Trophoblast cell (in vitro differentiated cells and primary cell): ENCODE data around the gene KY.

Experiments
- DNase-seq, 2 donors: peaks; one replicate each; pipeline ENCODE4 v3.0.0-alpha.2; 2016
- H2AFZ ChIP-seq: 2 replicates; pipeline ENCODE4 v1.6.1; 2013; ENCODE audit warnings: low read length, moderate library complexity, mild to moderate bottlenecking; ENCODE audit not compliant: insufficient read depth, poor library complexity
- H2AK5ac ChIP-seq: 2 replicates; pipeline ENCODE4 v1.6.1; 2013; ENCODE audit warnings: mild to moderate bottlenecking, low read length
- H2BK120ac ChIP-seq: 2 replicates; pipeline ENCODE4 v1.6.1; 2013; ENCODE audit warnings: low read length, mild to moderate bottlenecking, moderate library complexity; ENCODE audit not compliant: insufficient read depth, poor library complexity
- H2BK12ac ChIP-seq: 2 replicates; pipeline ENCODE4 v1.6.1; 2013; ENCODE audit warnings: mild to moderate bottlenecking, low read length, moderate library complexity
- H2BK5ac ChIP-seq: 2 replicates; pipeline ENCODE4 v1.6.1; 2013; ENCODE audit warnings: low read length, low read depth, moderate library complexity, mild to moderate bottlenecking; ENCODE audit not compliant: poor library complexity
- H3K14ac ChIP-seq: 2 replicates; pipeline ENCODE4 v1.6.1; 2013; ENCODE audit warnings: mild to moderate bottlenecking, low read length
- H3K18ac ChIP-seq: 2 replicates; pipeline ENCODE4 v1.6.1; 2013; ENCODE audit warnings: mild to moderate bottlenecking, low read length
- H3K23ac ChIP-seq: 2 replicates; pipeline ENCODE4 v1.6.1; 2013; ENCODE audit warnings: low read length
- H3K27ac ChIP-seq: 2 replicates; pipeline ENCODE4 v1.5.1; 2013; ENCODE audit warnings: low read depth, mild to moderate bottlenecking, inconsistent platforms, low read length, moderate library complexity
- H3K27me3 ChIP-seq: 2 replicates; pipeline ENCODE4 v1.6.1; 2013; ENCODE audit warnings: inconsistent platforms, mild to moderate bottlenecking, low read length, moderate library complexity; ENCODE audit not compliant: insufficient read depth
- H3K36me3 ChIP-seq, 2 experiments: 1 replicate in 1 of 2; 2 replicates in 1 of 2; pipeline ENCODE4 v1.6.1; 2013; ENCODE audit warnings: low read length in 2 of 2, mild to moderate bottlenecking in 2 of 2, moderate library complexity in 1 of 2; ENCODE audit not compliant: insufficient read depth in 2 of 2, control insufficient read depth in 1 of 2
- H3K4ac ChIP-seq: 2 replicates; pipeline ENCODE4 v1.6.1; 2013; ENCODE audit warnings: low read depth, mild to moderate bottlenecking, low read length, moderate library complexity
- H3K4me1 ChIP-seq, 2 experiments: 1 replicate in 1 of 2; 2 replicates in 1 of 2; pipeline ENCODE4 v1.6.1; 2013; ENCODE audit warnings: low read length in 2 of 2, mild to moderate bottlenecking in 2 of 2, moderate library complexity in 1 of 2; ENCODE audit not compliant: insufficient read depth in 2 of 2, control insufficient read depth in 1 of 2
- H3K4me2 ChIP-seq: 2 replicates; pipeline ENCODE4 v1.6.1; 2013; ENCODE audit warnings: inconsistent platforms, mild to moderate bottlenecking, low read length, moderate library complexity
- H3K4me3 ChIP-seq: 2 replicates; pipeline ENCODE4 v1.5.1; 2013; ENCODE audit warnings: mild to moderate bottlenecking, low read depth, low read length, inconsistent platforms
- H3K79me1 ChIP-seq: one replicate; pipeline ENCODE4 v1.6.1; 2013; ENCODE audit warnings: low read length
- H3K79me2 ChIP-seq: 2 replicates; pipeline ENCODE4 v1.6.1; 2013; ENCODE audit warnings: low read length, mild to moderate bottlenecking; ENCODE audit not compliant: control insufficient read depth, insufficient read depth, poor library complexity
- H3K9ac ChIP-seq: 2 replicates; pipeline ENCODE4 v1.6.1; 2013; ENCODE audit warnings: mild to moderate bottlenecking, low read length
- H3K9me3 ChIP-seq: 2 replicates; pipeline ENCODE4 v1.6.1; 2013; ENCODE audit warnings: low read depth, mild to moderate bottlenecking, control low read depth, inconsistent platforms, low read length; ENCODE audit not compliant: insufficient read depth
- H4K12ac ChIP-seq: 2 replicates; pipeline ENCODE4 v1.6.1; 2013; ENCODE audit warnings: low read depth, mild to moderate bottlenecking, low read length, moderate library complexity
- H4K8ac ChIP-seq: 2 replicates; pipeline ENCODE4 v1.6.1; 2013; ENCODE audit warnings: low read depth, mild to moderate bottlenecking, low read length, moderate library complexity
- H4K91ac ChIP-seq: one replicate; pipeline ENCODE4 v1.6.1; 2013; ENCODE audit warnings: low read depth, mild to moderate bottlenecking, low read length, moderate library complexity
- WGBS: extraction: QIAGEN DNeasy Blood & Tissue Kit; methylation state at CpG from one replicate; pipeline ENCODE4 v1.1.7; 2013; ENCODE audit warnings: missing lambda C conversion rate; ENCODE audit not compliant: insufficient read length, insufficient coverage; ENCODE audit errors: extremely low coverage; 5-methylcytosine and 5-hydroxymethylcytosine counted together

Gene KY

GRCh38 chr3:134613006-134613520 lies 37.8 kb downstream of the KY start:
- Histone ChIP-seq H3K79me2 (no peaks in the 10 kb centered on the region), H2AK5ac (no peak overlapping the region), H3K27me3 (no peaks in the 10 kb centered on the region), H3K4ac (no peak overlapping the region), H3K4me3 (no peak overlapping the region), H3K23ac (no peak overlapping the region), H3K9ac (no peak overlapping the region), H2BK120ac (no peak overlapping the region), H2BK5ac (no peak overlapping the region), H3K9me3 (no peaks in the 10 kb centered on the region), H4K8ac (no peak overlapping the region), H3K79me1 (no peaks in the 10 kb centered on the region), H3K18ac (no peak overlapping the region), H3K36me3 (no peaks in the 10 kb centered on the region), H3K4me1 (no peaks in the 10 kb centered on the region), H3K14ac (no peak overlapping the region), H2BK12ac (no peak overlapping the region), H3K4me2 (no peak overlapping the region), H4K12ac (no peak overlapping the region), H3K27ac (no peak overlapping the region), H4K91ac (no peak overlapping the region), H2AFZ (no peak overlapping the region)
- no CpG with 5 or more reads among the region's 6 CpGs for WGBS
- no peak for DNase-seq

- no peaks in the 10 kb centered on the region for H3K36me3 ChIP-seq
- no peak overlapping the region for H3K27ac ChIP-seq
- H3K4me2 ChIP-seq, result no peak overlapping the region
- no CpG with 5 or more reads among the region's 2 CpGs for WGBS
- no peaks in the 10 kb centered on the region for H3K9me3 ChIP-seq
- H3K9ac ChIP-seq, result no peak overlapping the region
- H3K14ac ChIP-seq, result no peak overlapping the region
- H4K12ac ChIP-seq, result no peak overlapping the region
- no peak overlapping the region for H3K4ac ChIP-seq
- H3K4me3 ChIP-seq, result no peak overlapping the region
- no peak overlapping the region for H2BK120ac ChIP-seq
- no peak overlapping the region for H2BK5ac ChIP-seq
- H2AFZ ChIP-seq, result no peak overlapping the region
- no peaks in the 10 kb centered on the region for H3K79me2 ChIP-seq
- no peaks in the 10 kb centered on the region for H3K4me1 ChIP-seq
- H3K27me3 ChIP-seq, result no peaks in the 10 kb centered on the region
- H2BK12ac ChIP-seq, result no peak overlapping the region
- H3K23ac ChIP-seq, result no peak overlapping the region
- no peaks in the 10 kb centered on the region for H3K79me1 ChIP-seq
- DNase-seq, result no peak
- no peak overlapping the region for H2AK5ac ChIP-seq
- H3K18ac ChIP-seq, result no peak overlapping the region
- no peak overlapping the region for H4K91ac ChIP-seq
- no peak overlapping the region for H4K8ac ChIP-seq
Measured at GRCh38 chr3:134611516-134611915, 39.3 kb downstream of the KY start.

GRCh38 chr3:134610432-134611385 lies 40.1 kb downstream of the KY start:
- no peaks in the 10 kb centered on the region for H3K36me3 ChIP-seq
- H3K18ac ChIP-seq, result no peak overlapping the region
- no peak overlapping the region for H2BK5ac ChIP-seq
- H3K4me2 ChIP-seq, result no peak overlapping the region
- WGBS, result no CpG with 5 or more reads among the region's 11 CpGs
- no peak overlapping the region for H2BK120ac ChIP-seq
- no peaks in the 10 kb centered on the region for H3K79me1 ChIP-seq
- no peak overlapping the region for H3K9ac ChIP-seq
- no peaks in the 10 kb centered on the region for H3K4me1 ChIP-seq
- no peak overlapping the region for H3K4me3 ChIP-seq
- no peak overlapping the region for H3K23ac ChIP-seq
- H3K9me3 ChIP-seq, result no peaks in the 10 kb centered on the region
- H4K8ac ChIP-seq, result no peak overlapping the region
- H3K27me3 ChIP-seq, result no peaks in the 10 kb centered on the region
- H2BK12ac ChIP-seq, result no peak overlapping the region
- H3K4ac ChIP-seq, result no peak overlapping the region
- no peak overlapping the region for H3K14ac ChIP-seq
- no peak overlapping the region for H2AK5ac ChIP-seq
- no peak overlapping the region for H2AFZ ChIP-seq
- H4K91ac ChIP-seq, result no peak overlapping the region
- H4K12ac ChIP-seq, result no peak overlapping the region
- no peaks in the 10 kb centered on the region for H3K79me2 ChIP-seq
- no peak overlapping the region for H3K27ac ChIP-seq
- DNase-seq, result no peak

- DNase-seq, result no peak
- Histone ChIP-seq H3K4me3 (no peak overlapping the region), H2AFZ (no peak overlapping the region), H4K91ac (no peak overlapping the region), H3K27me3 (no peaks in the 10 kb centered on the region), H3K23ac (no peak overlapping the region), H2AK5ac (no peak overlapping the region), H3K9ac (no peak overlapping the region), H4K12ac (no peak overlapping the region), H3K4ac (no peak overlapping the region), H4K8ac (no peak overlapping the region), H3K27ac (no peak overlapping the region), H2BK5ac (no peak overlapping the region), H3K79me2 (no peaks in the 10 kb centered on the region), H3K36me3 (no peaks in the 10 kb centered on the region), H3K18ac (no peak overlapping the region), H3K9me3 (no peaks in the 10 kb centered on the region), H3K79me1 (no peaks in the 10 kb centered on the region), H3K4me1 (no peaks in the 10 kb centered on the region), H3K14ac (no peak overlapping the region), H2BK120ac (no peak overlapping the region), H3K4me2 (no peak overlapping the region), H2BK12ac (no peak overlapping the region)
- no CpG with 5 or more reads among the region's 10 CpGs for WGBS
Measured at GRCh38 chr3:134609821-134610431, 40.9 kb downstream of the KY start.
